ENCODE measurements around the gene BTN2A1.
"Not testable (repeated sequence)": the region's sequence is repeated elsewhere in the genome, so short reads cannot be mapped to it uniquely, and the experiment has no call there.

Gene BTN2A1

GRCh38 chr6:26432627-26433201 is 25.0 kb upstream of the BTN2A1 start:
- no peak for DNase-seq (ENCODE audit: low spot score)

GRCh38 chr6:26433680-26434079 is 24.1 kb upstream of the BTN2A1 start:
- not testable (repeated sequence) for DNase-seq (ENCODE audit: low spot score)

- no peak for DNase-seq (ENCODE audit: low spot score)
These were observed 21.7 kb upstream of the BTN2A1 start for GRCh38 chr6:26436018-26436417.

- DNase-seq (ENCODE audit: low spot score): no peak
These were observed 20.2 kb upstream of the BTN2A1 start for GRCh38 chr6:26437550-26437949.

GRCh38 chr6:26438000-26438399 is 19.8 kb upstream of the BTN2A1 start:
- no peak for DNase-seq (ENCODE audit: low spot score)

GRCh38 chr6:26439151-26440125 is 18.3 kb upstream of the BTN2A1 start:
- DNase-seq (ENCODE audit: low spot score): no peak

- DNase-seq (ENCODE audit: low spot score): no peak
These were observed 16.8 kb upstream of the BTN2A1 start for GRCh38 chr6:26440977-26441358.

- peak; percentile 12 for DNase-seq (ENCODE audit: low spot score)
These were observed 15.8 kb upstream of the BTN2A1 start for GRCh38 chr6:26441977-26442376.

GRCh38 chr6:26445934-26446667 is 11.7 kb upstream of the BTN2A1 start:
- DNase-seq (ENCODE audit: low spot score): peak; percentile 53

GRCh38 chr6:26447257-26447656 is 10.5 kb upstream of the BTN2A1 start:
- no peak for DNase-seq (ENCODE audit: low spot score)

GRCh38 chr6:26450240-26450639 is 7.5 kb upstream of the BTN2A1 start:
- no peak for DNase-seq (ENCODE audit: low spot score)

GRCh38 chr6:26452631-26453235 is 5.0 kb upstream of the BTN2A1 start:
- no peak for DNase-seq (ENCODE audit: low spot score)

- DNase-seq (ENCODE audit: low spot score): no peak
These were observed 3.1 kb upstream of the BTN2A1 start for GRCh38 chr6:26454631-26455030.

GRCh38 chr6:26455357-26455970 is 2.3 kb upstream of the BTN2A1 start:
- no peak for DNase-seq (ENCODE audit: low spot score)

- no peak for DNase-seq (ENCODE audit: low spot score)
These were observed 420 bp upstream of the BTN2A1 start for GRCh38 chr6:26457264-26457805.

- no peak for DNase-seq (ENCODE audit: low spot score)
These were observed 1.5 kb downstream of the BTN2A1 start for GRCh38 chr6:26459023-26459810.

GRCh38 chr6:26461353-26461752 is 3.6 kb downstream of the BTN2A1 start:
- DNase-seq (ENCODE audit: low spot score): not testable (repeated sequence)

GRCh38 chr6:26464014-26464413 is 6.3 kb downstream of the BTN2A1 start:
- no peak for DNase-seq (ENCODE audit: low spot score)

- DNase-seq (ENCODE audit: low spot score): no peak
These were observed 6.8 kb downstream of the BTN2A1 start for GRCh38 chr6:26464416-26465131.

- DNase-seq (ENCODE audit: low spot score): no peak
These were observed 8.0 kb downstream of the BTN2A1 start for GRCh38 chr6:26465776-26466175.

Data from CD4-positive, alpha-beta T cell treated with Interleukin-2 at 100 ng/mL for 4 hours (primary cell).